Activated T-cell treated with anti-CD3 and anti-CD28 coated beads, Interleukin-2, amount 50 U/mL, for 4 hours (primary cell): ENCODE results near the gene INMT. TPM values are rescaled to one million over a fixed set of nuclear protein-coding genes. Genes with fewer than 3 reads are reported as not detected.

Experiments
- ATAC-seq, 2 donors: fragments of 200-7000 bp; cut with Tn5 transposase; one replicate each; pipeline ENCODE4 v1.10.0; 2021
- DNase-seq: peaks from one replicate; pipeline ENCODE4 v3.0.0-alpha.2; 2020
- H3K27me3 Mint-ChIP-seq: one replicate; pipeline ENCODE4 v1.8.0; 2021; ENCODE audit warnings: low read depth, mixed read lengths
- H3K36me3 Mint-ChIP-seq: one replicate; pipeline ENCODE4 v1.8.0; 2022; ENCODE audit warnings: mixed read lengths; ENCODE audit not compliant: insufficient read depth
- H3K4me1 Mint-ChIP-seq: one replicate; pipeline ENCODE4 v1.8.0; 2021; ENCODE audit warnings: low read depth, mixed read lengths
- H3K4me3 Mint-ChIP-seq: one replicate; pipeline ENCODE4 v1.8.0; 2021; ENCODE audit warnings: mild to moderate bottlenecking, moderate library complexity, mixed read lengths
- H3K9me3 Mint-ChIP-seq: one replicate; pipeline ENCODE4 v1.8.0; 2021; ENCODE audit warnings: mixed read lengths
- total RNA-seq, 3 donors: library from RNA; stranded (reverse); gene quantifications; one replicate each; pipeline ENCODE4 v1.2.1, GENCODE V29; 2021

INMT gene
- under 1 TPM; 0.08 to 0.25 (median 0.14) TPM for total RNA-seq

DNA sequence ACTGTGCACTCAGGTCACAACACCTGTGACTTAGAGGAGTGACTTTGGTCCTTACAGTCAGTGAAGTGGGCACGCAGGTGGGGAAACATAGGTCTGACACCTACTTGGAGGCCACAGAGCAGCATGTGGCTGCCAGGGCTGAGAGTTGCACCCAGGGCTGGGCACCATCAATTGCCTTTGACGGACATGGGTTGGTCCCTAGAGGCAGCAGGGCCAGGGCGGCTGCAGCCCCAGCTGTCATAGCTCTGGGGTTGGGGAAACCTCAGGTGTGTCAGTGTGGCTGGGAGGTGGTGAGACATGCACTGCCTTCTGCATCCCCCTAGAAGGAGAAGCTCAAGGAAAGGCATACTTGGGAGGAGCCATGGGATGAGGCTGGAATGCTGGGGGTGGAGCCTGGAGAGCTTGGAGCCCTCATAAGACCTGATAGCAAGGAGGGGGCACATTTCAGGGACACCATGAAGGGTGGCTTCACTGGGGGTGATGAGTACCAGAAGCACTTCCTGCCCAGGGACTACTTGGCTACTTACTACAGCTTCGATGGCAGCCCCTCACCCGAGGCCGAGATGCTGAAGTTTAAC is at the start of gene INMT:
Gene INMT, plus strand, starts transcription at position 440 of the 578 bp plus-strand sequence. Its CDS starts 16 bp downstream, at position 456.
- H3K4me3 Mint-ChIP-seq, result no peak within 1 kb of the TSS
- no peaks in the 10 kb centered on the region for H3K4me1 Mint-ChIP-seq
- DNase-seq (no peak), ATAC-seq (no peak)
- no peaks in the 10 kb centered on the region for H3K27me3 Mint-ChIP-seq
- H3K36me3 Mint-ChIP-seq, result no peaks in the 10 kb centered on the region
- no peaks in the 10 kb centered on the region for H3K9me3 Mint-ChIP-seq

DNA sequence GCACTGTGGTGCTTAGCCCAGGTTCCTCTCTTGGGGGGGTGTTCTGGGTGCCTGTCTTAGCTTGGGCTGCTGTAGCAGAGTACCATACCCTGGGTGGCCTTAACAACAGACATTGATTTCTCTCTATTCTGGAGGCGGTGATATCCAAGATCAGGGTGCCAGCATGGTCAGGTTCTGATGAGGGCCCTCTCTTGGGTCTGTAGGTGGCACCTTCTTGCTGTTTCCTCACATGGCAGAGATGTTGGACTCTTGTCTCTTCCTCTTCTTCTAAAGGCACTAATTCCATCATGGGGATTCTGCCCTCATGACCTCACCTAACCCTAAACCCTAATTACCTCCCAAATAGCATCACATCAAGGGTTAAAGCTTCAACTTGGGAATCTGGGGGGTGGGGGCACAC is 49.7 kb upstream of the INMT start:
- Mint-ChIP-seq H3K27me3 (no peaks in the 10 kb centered on the region), H3K9me3 (no peaks in the 10 kb centered on the region), H3K36me3 (no peaks in the 10 kb centered on the region), H3K4me3 (no peak overlapping the region), H3K4me1 (peaks cover 6% of the 10 kb centered on the region)
- DNase-seq, result no peak
- ATAC-seq, result no peak

DNA sequence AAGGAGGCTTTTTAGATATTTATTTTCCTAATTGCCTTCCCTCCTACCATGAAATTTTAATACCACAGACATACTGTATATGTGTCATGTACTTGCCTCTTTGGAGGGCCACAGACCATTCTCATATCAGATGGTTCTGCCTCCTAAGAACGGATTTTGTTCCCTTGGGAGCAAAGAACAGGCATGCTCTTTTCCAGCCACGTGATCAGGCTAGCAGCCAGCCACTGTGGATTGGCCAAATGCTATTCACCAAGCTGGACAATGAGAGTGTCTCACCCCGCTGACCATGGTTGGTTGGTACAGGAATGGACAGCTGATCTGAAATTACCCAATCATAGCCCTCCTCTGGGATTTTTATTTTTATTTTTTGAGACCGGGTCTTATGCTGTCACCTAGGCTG is 48.2 kb upstream of the INMT start:
- Mint-ChIP-seq H3K4me3 (no peak overlapping the region), H3K36me3 (no peaks in the 10 kb centered on the region), H3K9me3 (no peaks in the 10 kb centered on the region), H3K27me3 (no peaks in the 10 kb centered on the region), H3K4me1 (no peaks in the 10 kb centered on the region)
- DNase-seq (no peak), ATAC-seq (no peak)

DNA sequence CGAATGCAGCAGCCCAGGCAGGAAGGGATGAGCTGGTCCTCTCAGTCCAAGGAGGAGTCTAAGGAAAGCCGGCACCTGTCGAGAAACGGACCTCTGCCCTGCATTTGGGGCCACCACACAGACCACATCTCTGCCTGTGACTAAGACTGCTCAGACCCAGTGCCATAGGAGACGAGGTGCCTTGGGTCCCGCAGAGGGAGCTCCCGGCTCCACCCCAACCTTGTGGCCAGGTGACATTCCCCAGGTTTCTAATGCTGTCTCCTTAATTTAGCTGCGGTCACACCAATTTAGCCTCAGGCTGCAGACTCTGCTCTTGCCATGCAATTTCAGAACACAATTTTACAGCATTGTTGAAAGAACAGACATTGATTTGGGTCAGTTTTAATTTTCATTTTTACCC is 46.9 kb upstream of the INMT start:
- Mint-ChIP-seq H3K4me1 (no peaks in the 10 kb centered on the region), H3K9me3 (no peaks in the 10 kb centered on the region), H3K27me3 (no peaks in the 10 kb centered on the region), H3K4me3 (no peak overlapping the region), H3K36me3 (no peaks in the 10 kb centered on the region)
- DNase-seq (no peak), ATAC-seq (no peak)

DNA sequence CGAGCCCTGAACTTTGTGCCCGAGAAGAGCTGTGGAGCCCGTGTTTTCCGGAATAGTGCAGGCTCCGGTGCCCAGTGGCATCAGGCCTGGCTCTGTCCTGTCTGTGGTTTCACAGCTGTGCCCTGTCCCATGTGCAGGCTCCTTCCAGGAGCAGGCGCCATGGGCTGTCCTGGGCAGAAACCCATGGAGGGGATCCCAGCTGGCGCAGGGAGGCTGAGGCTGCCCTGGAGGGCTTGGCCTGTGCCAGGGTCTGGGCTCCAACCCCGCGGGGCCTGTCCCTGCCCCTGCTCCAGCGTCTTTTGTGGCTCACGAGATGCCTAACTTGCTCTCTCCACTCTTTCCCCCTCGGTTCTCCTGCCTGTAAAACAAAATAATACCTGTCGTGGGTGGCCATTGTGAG is 46.3 kb upstream of the INMT start:
- no peaks in the 10 kb centered on the region for H3K36me3 Mint-ChIP-seq
- no peak overlapping the region for H3K4me3 Mint-ChIP-seq
- no peaks in the 10 kb centered on the region for H3K27me3 Mint-ChIP-seq
- H3K9me3 Mint-ChIP-seq, result no peaks in the 10 kb centered on the region
- DNase-seq (no peak), ATAC-seq (no peak)
- H3K4me1 Mint-ChIP-seq, result no peaks in the 10 kb centered on the region

DNA sequence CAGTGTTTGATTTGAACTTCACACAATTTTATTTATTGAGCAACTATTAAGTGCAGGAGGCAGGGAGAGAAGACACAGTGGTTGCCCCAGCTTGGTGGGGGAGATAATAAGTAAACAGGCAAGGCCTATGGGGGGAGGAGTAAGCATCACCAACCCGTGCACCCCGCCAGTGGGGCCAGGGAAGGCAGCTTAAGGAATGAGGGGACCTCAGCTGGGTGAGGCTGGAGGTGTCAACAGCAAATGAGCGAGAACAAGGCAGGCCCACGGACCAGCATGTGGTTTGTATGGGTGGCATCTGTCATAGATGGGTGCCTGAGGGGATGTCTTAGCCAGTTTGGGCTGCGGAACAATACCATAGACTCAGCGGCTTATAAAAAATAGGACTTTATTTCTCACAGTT is 45.6 kb upstream of the INMT start:
- H3K36me3 Mint-ChIP-seq, result no peaks in the 10 kb centered on the region
- ATAC-seq (no peak), DNase-seq (no peak)
- no peak overlapping the region for H3K4me3 Mint-ChIP-seq
- no peaks in the 10 kb centered on the region for H3K9me3 Mint-ChIP-seq
- H3K4me1 Mint-ChIP-seq, result no peaks in the 10 kb centered on the region
- H3K27me3 Mint-ChIP-seq, result no peaks in the 10 kb centered on the region

DNA sequence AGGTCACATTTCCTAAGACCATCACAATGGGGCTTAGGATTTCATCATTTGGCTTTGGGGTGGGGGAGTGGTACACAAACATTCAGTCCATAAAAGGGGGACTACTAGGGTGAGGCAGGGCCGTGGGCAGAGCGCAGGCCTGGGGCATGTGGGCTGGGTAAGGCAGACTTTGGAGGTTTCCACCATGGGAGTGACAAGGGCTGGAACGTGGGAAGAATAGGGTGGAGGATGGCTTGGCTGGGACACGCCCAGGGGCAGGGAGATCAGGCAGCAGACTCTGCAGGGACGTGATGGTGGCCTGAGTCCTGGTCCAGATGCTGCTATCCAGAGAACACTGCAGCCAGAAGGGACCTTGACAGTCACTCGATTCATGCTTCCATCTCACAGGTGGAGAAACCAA is 45.0 kb upstream of the INMT start:
- H3K9me3 Mint-ChIP-seq, result no peaks in the 10 kb centered on the region
- no peaks in the 10 kb centered on the region for H3K4me1 Mint-ChIP-seq
- H3K36me3 Mint-ChIP-seq, result no peaks in the 10 kb centered on the region
- no peaks in the 10 kb centered on the region for H3K27me3 Mint-ChIP-seq
- no peak overlapping the region for H3K4me3 Mint-ChIP-seq
- DNase-seq, result no peak
- no peak for ATAC-seq

DNA sequence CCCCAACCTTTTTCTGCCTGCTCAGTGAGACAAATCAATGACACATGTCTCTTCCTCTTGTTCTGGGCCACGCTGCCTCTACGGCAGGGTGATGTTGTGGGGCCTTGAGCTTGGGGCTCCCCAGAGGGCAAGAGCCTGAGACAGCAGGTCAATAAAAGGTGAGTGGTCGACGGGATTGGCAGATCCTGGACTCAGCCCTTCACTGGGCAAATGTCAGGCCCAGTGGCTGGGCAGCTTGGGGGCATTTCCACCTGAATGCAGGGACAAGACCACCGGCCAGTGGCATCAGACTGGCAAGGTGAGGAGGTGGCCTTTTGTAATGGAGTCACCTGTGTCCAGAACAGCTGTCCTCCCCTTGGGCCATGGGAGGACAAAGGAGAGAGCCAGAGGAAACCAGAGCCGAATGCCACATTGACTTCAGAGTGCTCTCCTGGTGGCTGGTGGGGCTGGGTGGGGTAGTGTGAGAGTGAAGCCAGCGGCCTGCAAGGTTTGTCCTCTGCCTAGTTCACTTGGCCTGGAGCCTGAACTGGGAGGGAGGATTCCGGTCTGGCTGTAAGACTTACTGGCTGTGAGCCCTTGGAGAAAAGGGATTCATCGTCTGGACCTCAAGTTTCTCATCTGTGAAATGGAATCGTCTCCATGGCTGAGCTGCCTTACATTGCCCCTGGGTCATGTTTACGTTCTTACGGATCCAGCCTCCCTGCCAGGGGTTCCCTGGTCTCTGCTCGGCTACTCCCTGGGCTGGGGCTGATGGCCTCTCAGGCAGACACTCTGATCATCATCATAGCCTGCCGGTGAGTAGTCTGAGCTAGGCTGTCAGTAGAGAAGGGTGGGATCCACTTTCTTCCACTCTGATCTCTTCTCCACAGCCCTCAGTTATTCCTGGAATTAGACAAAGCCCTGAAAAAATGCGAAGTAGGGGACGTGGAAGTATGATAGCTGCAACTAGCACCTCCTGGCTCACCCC is 44.3 kb upstream of the INMT start:
- DNase-seq (no peak), ATAC-seq (no peak)
- H3K4me3 Mint-ChIP-seq, result no peak overlapping the region
- H3K36me3 Mint-ChIP-seq, result no peaks in the 10 kb centered on the region
- no peaks in the 10 kb centered on the region for H3K9me3 Mint-ChIP-seq
- no peaks in the 10 kb centered on the region for H3K4me1 Mint-ChIP-seq
- H3K27me3 Mint-ChIP-seq, result no peaks in the 10 kb centered on the region

DNA sequence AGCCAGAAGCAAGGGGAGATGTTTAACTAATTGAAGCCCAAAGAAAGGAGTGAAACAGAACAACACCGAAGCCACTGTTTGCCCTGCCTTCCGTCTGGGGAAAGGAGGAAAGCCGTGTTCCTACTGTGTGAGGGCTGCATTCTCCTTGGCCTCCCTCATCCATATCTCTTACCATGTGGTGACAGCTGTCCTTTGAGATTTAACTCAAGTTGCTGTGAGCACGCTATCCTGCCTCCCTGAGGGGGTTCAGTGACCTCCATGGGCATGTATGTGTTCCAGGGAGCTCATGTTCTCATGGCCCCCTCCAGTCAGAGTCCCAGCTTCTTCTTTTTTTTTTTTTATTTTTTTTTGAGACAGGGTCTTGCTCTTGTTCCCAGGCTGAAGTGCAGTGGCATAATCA is 43.5 kb upstream of the INMT start:
- no peaks in the 10 kb centered on the region for H3K36me3 Mint-ChIP-seq
- H3K4me3 Mint-ChIP-seq, result no peak overlapping the region
- DNase-seq (no peak), ATAC-seq (no peak)
- no peaks in the 10 kb centered on the region for H3K27me3 Mint-ChIP-seq
- H3K4me1 Mint-ChIP-seq, result no peaks in the 10 kb centered on the region
- no peaks in the 10 kb centered on the region for H3K9me3 Mint-ChIP-seq

DNA sequence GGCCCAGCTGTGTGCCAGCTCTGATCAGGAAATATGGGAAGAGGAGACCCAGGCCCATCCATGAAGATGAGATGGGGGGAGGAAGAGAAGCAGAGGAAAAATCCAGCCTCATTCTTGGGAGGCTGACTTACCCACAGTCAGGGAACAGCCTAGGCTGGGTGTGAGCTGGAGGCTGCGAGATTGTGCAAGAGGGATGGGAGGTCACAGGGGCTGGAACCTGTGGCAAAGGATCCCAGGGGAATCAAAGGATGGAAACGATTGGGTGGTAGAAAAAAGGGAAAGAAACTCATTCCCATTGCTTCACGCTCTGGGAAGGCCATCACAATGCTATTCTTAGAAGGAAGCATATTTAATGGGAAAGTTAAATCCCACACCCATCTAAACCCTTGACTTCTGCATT is 43.0 kb upstream of the INMT start:
- Mint-ChIP-seq H3K4me1 (no peaks in the 10 kb centered on the region), H3K36me3 (no peaks in the 10 kb centered on the region), H3K4me3 (no peak overlapping the region), H3K27me3 (no peaks in the 10 kb centered on the region), H3K9me3 (no peaks in the 10 kb centered on the region)
- DNase-seq (no peak), ATAC-seq (no peak)

DNA sequence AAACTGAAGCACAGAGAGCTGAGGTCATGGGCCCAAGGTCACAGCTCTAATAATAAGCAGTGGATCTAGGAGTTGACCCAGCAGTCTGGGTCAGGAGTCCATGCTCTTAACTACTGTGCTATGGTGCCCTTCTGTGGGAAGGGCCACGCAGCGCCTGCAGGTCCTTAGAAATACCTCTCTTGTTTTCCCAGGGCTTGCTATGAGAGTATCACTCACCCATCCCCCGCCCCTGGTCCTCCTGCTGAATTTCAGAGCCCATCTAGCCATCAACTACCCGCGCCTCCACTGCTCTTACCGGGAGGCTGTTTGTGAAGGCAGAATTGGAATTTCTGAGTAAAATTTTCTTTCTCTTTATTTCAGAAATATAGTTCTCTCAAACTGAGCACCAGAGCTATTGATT is 42.4 kb upstream of the INMT start:
- no peaks in the 10 kb centered on the region for H3K36me3 Mint-ChIP-seq
- DNase-seq (no peak), ATAC-seq (no peak)
- no peaks in the 10 kb centered on the region for H3K27me3 Mint-ChIP-seq
- H3K9me3 Mint-ChIP-seq, result no peaks in the 10 kb centered on the region
- H3K4me1 Mint-ChIP-seq, result no peaks in the 10 kb centered on the region
- H3K4me3 Mint-ChIP-seq, result no peak overlapping the region

DNA sequence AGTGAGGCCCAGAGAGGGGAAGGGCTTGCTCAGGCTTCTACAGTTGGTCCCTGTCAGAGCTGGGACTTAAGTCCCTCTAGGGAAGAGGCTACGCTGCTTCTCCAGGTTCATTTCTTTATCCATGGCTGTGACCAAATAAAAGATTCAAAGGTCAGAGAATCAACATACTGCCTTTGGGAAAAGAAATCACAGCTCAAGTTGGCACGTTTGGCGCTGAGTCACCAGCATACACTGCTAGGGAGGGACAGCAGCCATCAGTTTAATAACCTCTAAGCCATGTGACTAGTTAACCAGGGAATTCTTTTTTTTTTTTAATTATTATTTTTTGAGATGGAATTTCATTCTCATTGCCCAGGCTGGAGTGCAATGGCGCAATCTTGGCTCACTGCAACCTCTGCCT is 41.3 kb upstream of the INMT start:
- no peaks in the 10 kb centered on the region for H3K4me1 Mint-ChIP-seq
- H3K9me3 Mint-ChIP-seq, result no peaks in the 10 kb centered on the region
- ATAC-seq (no peak), DNase-seq (no peak)
- H3K27me3 Mint-ChIP-seq, result no peaks in the 10 kb centered on the region
- H3K36me3 Mint-ChIP-seq, result peaks cover 4% of the 10 kb centered on the region
- H3K4me3 Mint-ChIP-seq, result no peak overlapping the region

DNA sequence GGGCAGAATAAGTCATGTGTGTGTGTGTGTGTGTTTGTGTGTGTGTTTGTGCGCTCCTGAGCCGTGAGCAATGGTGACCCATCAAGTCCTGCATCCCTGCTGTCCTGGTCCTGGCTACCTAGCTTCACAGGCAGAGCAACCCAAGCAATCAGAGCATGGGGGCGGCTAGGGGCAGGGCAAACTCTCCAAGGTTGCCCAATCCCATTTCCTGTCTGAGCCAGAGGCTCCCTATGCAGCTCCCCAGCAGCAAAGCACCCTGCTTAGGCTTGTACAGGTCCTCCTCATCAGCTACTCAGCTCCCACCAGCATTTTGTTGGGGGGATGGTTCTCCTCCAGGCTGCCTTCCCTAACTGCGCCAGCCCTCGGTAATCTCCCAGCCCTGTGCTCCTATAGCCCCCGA is 38.5 kb upstream of the INMT start:
- Mint-ChIP-seq H3K36me3 (peaks cover 20% of the 10 kb centered on the region), H3K4me1 (no peaks in the 10 kb centered on the region), H3K27me3 (no peaks in the 10 kb centered on the region), H3K4me3 (no peak overlapping the region), H3K9me3 (peaks cover 14% of the 10 kb centered on the region)
- ATAC-seq (no peak), DNase-seq (no peak)

DNA sequence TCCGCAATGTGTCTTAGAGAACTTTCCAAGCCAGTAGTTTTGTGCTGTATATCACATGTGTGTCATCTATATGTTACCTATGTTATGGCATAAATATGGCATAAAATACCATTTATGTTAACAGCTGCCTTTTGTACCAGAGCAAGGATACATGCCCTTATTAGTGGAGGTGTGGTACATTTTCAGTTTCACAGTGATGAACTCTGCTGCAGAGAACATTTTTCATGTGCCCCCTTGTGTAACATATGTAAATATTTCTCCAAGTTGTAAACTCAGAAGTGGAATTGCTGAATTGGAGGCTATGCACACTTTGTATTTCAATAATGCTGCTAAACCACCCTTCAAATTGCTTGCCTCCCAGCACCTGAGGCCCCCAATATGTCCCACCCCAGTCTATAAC is 37.8 kb upstream of the INMT start:
- Mint-ChIP-seq H3K4me3 (no peak overlapping the region), H3K27me3 (no peaks in the 10 kb centered on the region), H3K36me3 (peaks cover 23% of the 10 kb centered on the region), H3K4me1 (no peaks in the 10 kb centered on the region), H3K9me3 (peaks cover 20% of the 10 kb centered on the region)
- no peak for DNase-seq
- ATAC-seq, result no peak

DNA sequence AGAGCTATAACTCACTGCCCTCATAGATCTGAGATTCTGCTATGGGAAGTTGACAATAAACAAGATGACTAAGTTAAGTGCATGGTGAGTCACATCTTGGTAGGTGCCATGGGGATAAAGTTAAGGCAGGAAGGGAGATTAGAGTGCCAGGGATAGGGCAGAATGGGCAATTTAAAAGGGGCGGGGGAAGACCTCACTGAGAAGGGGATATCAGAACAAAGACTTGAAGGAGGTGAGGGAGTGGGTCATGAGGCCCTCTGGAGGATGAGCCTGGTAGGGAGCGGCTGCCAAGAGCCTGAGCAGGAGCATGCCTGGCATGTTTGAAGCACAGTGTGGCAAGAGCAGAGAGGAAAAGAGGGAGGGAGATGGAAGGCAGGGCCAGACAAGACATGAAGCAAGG is 34.8 kb upstream of the INMT start:
- Mint-ChIP-seq H3K4me1 (no peaks in the 10 kb centered on the region), H3K9me3 (peaks cover 32% of the 10 kb centered on the region), H3K27me3 (no peaks in the 10 kb centered on the region), H3K4me3 (no peak overlapping the region), H3K36me3 (peaks cover 40% of the 10 kb centered on the region)
- ATAC-seq (no peak), DNase-seq (no peak)
